ENCODE results near the gene DLX3.
A peak's percentile ranks its signal among the peaks of the same experiment; 100 is the strongest.

DLX3 gene

DNA sequence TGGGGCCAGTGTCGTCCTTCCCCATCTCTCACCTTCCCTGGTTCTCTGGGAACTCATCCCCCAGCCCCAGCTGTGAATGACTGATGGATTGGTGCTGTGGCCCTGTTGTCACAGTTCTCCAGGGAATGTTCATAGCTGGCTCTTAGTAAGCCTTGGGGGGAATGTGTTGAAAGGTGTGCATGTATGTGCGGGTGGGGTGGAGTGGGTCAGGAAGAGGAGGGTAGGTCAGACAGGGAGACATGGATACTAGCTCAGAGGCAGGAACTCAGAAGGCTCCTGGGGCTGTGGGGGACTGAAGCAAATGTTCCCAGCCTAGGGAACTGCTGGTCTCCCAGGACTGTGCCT is 21.8 kb downstream of the DLX3 start:
- no peak for DNase-seq (ENCODE audit: low read depth in 2 of 2, low spot score in 1 of 2)

- no peak for DNase-seq (ENCODE audit: low read depth in 2 of 2, low spot score in 1 of 2)
These were observed 22.3 kb downstream of the DLX3 start for GRCh38 chr17:49972486-49973270.

DNA sequence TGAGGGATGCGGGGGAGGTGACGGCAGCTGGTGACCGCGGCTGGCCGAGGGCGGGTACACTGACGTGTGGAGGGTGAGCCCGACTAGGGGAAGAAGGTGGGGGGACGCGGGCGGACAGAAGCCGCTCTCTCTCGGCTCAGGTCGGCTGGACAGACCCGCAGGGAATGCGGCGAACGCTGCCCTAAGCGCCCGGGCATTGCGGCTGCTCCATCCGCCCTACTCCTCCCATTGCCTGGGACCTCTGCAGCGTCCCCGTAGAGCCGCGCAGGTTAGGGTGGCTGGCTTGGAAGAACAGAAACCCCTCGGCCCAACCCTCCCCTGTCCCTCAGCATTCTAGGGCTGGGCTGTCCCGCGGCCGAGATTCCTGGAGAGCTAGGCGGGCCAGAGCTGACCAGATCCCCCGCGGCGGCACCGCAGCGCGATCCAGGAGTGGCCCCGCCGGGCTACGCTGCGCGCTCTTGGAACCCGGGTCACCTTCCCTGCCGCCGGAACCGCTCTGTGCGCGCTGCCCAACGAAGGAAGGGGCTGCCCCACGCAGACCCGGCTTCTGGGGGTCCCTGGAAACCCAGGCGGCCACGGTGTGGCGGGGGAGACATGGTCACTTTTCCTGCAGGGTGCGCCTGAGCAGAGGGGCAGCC is 23.1 kb downstream of the DLX3 start:
- DNase-seq (ENCODE audit: low read depth in 2 of 2, low spot score in 1 of 2): no peak

DNA sequence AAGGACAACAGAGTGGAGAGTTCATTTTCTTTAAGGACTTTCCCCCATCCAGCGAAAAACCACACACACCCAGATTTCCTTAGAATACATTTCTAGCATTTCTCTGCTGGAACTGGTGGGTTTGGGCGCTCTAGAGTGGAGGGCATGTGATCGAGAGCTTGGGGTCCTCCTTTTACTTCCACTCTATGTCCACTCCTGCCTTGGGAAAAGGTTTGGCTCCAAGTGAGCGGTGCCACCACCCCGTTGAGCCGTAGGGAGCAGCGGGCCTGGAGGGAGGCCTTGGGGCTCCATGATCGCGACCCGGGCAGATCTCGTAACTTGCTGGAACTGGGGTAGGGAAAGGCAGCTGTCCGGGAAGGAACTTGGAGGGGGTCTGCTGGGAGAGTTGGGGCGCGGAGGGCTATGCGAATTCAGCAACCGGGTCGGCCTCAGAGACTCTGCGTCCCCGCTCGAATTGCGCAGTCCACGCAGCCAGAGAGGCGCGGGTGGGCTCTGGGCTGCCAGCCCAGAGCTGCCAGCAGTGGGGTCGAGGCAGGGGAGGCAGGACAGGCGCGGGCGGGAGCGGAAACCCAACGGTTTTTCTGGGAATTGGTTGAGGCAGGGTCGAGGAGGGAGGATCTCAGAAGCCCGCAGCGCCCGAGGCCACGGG is 23.7 kb downstream of the DLX3 start:
- no peak for DNase-seq (ENCODE audit: low read depth in 2 of 2, low spot score in 1 of 2)

- no peak for DNase-seq (ENCODE audit: low read depth in 2 of 2, low spot score in 1 of 2)
These were observed 24.5 kb downstream of the DLX3 start for GRCh38 chr17:49970498-49970897.

DNA sequence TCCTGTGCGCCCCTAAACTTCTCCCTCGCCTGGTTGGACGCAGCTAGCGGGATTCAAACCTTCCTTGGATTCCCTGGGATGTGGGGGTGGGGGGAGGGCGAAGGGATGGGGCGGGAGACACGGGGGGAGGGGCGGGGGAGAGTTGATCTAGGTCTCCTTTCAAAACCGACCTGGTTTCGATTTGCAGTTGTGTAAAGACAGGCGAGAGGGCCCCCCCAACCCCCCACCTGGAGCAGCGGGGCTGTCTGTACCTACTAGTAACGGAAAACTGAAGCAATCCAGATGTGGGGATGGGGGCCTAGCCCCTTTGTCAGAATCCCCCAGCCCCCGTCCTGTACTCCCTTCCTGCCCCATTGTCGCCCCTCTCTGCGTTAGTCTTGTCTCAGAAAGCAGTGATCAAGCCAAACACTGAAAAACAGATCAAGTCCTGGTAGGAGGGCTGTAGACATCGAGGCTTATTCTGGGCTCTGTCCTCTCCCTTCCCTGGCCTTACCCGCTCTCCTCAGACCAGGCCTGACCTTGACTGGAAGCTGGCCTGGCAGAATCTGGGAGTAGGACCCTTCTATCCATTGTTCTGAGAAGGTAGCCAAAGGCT is 25.1 kb downstream of the DLX3 start:
- DNase-seq (ENCODE audit: low read depth in 2 of 2, low spot score in 1 of 2): no peak

DNA sequence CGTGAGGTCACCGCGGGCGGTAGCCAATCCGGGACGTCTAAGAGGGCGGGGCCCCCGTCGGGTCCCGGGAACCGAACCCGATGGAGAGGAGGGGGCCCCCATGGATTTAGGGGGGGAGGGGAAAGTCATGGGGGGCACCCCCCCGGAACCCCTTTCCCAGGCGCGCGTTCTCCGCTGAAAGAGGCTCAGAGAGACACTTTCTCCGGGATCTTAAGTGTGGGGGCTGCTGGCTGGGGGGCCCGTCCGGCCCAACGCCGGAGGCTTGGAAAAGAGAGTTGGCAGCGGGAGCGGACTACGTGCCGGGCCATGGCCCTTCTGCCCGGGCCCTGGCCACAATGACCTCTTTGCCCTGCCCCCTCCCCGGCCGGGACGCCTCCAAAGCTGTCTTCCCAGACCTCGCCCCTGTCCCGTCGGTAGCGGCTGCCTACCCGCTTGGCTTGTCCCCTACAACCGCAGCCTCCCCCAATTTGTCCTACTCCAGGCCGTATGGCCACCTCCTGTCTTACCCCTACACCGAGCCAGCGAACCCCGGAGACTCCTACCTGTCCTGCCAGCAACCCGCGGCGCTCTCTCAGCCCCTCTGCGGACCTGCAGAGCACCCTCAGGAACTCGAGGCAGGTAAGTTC is 25.8 kb downstream of the DLX3 start, which contains the start of gene DLX4:
TSS of gene DLX4 (plus strand) at position 57 of the 626 bp plus-strand sequence. CDS start at position 336, 279 bp downstream.
- DNase-seq (ENCODE audit: low read depth in 2 of 2, low spot score in 1 of 2): no peak

DNA sequence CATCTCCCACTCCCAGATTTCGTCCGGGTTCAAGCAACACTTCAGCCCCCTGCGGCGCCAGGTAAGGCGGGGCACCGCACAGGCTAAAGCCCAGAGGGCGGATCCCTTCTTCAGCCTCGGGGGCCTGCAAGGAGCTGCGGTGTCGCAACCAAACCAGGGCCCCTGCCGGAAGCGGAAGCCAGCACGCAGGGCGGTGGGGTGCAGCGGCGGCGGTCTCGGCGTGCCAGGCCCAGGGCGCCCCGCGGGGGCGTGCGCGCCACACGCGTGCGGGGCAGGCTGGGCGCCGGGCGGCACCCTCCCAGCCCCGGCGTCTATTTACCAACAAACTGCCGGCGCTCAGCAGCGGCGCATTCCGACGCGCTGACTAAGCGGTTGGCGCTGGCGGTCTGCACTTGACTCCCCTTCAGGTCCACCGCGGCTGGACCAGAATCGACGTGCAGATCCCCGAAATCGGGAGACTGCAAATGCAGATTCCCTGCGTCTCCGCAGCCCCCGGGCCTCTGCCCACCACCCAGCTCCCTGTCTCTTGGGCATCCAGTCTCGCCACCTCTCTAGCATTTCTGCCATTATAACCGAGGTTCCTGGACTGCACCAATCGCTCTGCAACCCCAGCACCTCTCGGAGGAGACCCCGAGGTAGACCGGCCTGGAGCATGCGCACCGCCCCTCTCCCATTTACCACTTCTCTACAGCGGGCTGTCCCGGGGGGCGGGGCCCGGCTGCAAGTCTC is 26.5 kb downstream of the DLX3 start:
- DNase-seq (ENCODE audit: low read depth in 2 of 2, low spot score in 1 of 2): peak; percentile 33 to 38

DNA sequence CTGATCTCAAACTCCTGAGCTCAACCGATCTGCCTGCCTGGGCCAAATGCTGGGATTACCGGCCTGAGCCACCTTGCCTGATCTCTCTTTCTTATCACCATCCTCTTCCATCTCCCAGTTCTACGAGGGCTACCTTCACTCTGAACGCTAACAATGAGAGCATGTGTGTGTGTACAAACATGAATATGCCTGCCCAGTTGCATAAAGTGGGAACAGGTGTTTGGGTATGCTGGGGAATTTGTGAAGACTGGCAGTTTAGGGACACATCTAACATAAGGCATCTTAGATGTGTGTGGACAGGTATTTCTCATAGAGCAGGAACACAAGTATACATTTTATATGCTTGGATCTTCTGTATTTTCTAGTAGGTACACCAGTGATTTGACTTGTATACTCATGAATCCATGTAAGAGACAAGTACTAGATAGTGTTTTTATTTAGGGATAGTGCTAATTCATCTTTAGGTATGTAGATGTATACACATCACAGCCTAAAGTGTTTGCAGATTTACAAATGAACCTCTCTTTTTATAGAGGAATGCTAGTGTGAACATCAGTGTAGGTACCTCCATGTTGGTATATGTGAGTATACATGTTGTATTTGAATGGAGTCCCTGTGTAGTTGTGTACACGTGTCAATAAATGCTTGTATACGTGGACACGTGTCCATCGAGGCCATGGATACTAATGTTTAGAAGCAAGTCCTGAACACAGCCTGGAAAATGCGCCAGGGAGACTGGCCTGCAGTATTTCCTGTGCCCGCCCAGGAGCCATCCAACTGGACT is 27.2 kb downstream of the DLX3 start:
- DNase-seq (ENCODE audit: low read depth in 2 of 2, low spot score in 1 of 2): no peak

GRCh38 chr17:49967205-49967604 is 27.8 kb downstream of the DLX3 start:
- DNase-seq (ENCODE audit: low read depth in 2 of 2, low spot score in 1 of 2): no peak

GRCh38 chr17:49966767-49967166 is 28.3 kb downstream of the DLX3 start:
- no peak for DNase-seq (ENCODE audit: low read depth in 2 of 2, low spot score in 1 of 2)

DNA sequence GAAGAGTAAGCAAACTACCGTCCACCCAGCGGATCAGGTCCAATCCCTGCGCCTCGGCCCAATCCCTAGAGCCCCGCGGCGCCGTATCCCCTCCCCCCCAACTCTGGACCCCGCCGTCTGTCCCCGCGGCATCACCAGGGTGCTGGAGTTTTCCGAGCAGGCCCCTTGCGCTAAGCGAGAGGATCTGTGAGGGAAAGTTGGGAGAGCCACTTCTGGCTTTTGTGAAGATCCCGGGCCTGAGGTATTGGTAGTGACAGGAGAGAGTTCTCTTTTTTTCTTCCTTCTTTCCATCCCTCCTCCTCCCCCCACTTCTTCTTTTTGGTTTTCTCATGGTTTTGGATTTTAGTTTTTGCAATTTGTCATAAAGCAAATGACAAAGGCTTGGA is 29.5 kb downstream of the DLX3 start:
- no peak for DNase-seq (ENCODE audit: low read depth in 2 of 2, low spot score in 1 of 2)

GRCh38 chr17:49964769-49965523 is 30.1 kb downstream of the DLX3 start:
- DNase-seq (ENCODE audit: low read depth in 2 of 2, low spot score in 1 of 2): no peak

DNA sequence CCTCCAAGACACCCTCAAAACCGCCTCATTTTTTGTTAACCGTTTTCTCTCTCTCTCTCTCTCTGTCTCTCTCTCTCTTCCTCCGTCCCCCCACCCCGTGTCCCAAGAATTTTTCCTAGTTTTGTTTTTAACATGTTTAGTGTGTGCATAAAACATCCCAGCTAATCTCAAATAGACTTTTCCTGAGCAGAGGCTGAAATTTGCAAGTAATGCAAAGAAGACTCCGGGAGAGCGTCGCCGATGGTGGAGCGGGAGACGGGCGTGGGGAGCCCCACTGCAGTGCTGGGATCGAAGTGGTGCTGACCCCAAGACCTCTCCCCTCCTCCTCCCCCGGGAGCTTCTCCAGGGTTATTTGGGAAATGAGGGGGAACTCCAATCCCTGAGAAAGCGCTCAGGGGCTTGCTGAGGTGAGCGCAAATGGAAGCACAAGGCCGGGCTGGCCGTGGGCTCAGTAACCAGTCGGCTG is 30.7 kb downstream of the DLX3 start:
- DNase-seq (ENCODE audit: low read depth in 2 of 2, low spot score in 1 of 2): no peak

- no peak for DNase-seq (ENCODE audit: low read depth in 2 of 2, low spot score in 1 of 2)
These were observed 31.3 kb downstream of the DLX3 start for GRCh38 chr17:49963626-49964302.

GRCh38 chr17:49963309-49963625 is 31.8 kb downstream of the DLX3 start:
- DNase-seq (ENCODE audit: low read depth in 2 of 2, low spot score in 1 of 2): no peak

GRCh38 chr17:49962599-49963308 is 32.3 kb downstream of the DLX3 start:
- no peak for DNase-seq (ENCODE audit: low read depth in 2 of 2, low spot score in 1 of 2)
